Stimulated activated naive B cell treated with anti-CD40 and anti-IgM and Interleukin-4, amounts not matched to agents 10 μg/mL and 1 μg/mL and 100 μg/mL, for 72 hours (primary cell): ENCODE data around the gene SSR4.

Experiments used
- ATAC-seq, 2 donors: fragments of 150-1000 bp; cut with Tn5 transposase; replicated peaks; 2 replicates each; pipeline ENCODE4 v1.10.0; 2021; ENCODE audit warnings: moderate library complexity in 1 of 2
- DNase-seq: peaks from one replicate; pipeline ENCODE4 v3.0.0; 2021
- H3K27ac Mint-ChIP-seq: one replicate; pipeline ENCODE4 v1.8.0; 2022; ENCODE audit warnings: mild to moderate bottlenecking, mixed read lengths
- H3K27me3 Mint-ChIP-seq, 2 donors: one replicate each; pipeline ENCODE4 v1.8.0; 2022; ENCODE audit warnings: mixed read lengths in 2 of 2
- H3K36me3 Mint-ChIP-seq, 2 donors: one replicate each; pipeline ENCODE4 v1.8.0; 2022; ENCODE audit warnings: mixed read lengths in 2 of 2, mild to moderate bottlenecking in 1 of 2
- H3K4me1 Mint-ChIP-seq, 2 donors: one replicate each; pipeline ENCODE4 v1.8.0; 2022; ENCODE audit warnings: mixed read lengths in 2 of 2, mild to moderate bottlenecking in 1 of 2
- H3K4me3 Mint-ChIP-seq, 2 donors: one replicate each; pipeline ENCODE4 v1.8.0; 2022; ENCODE audit warnings: mild to moderate bottlenecking in 2 of 2, mixed read lengths in 2 of 2, moderate library complexity in 1 of 2
- H3K9me3 Mint-ChIP-seq, 2 donors: one replicate each; pipeline ENCODE4 v1.8.0; 2022; ENCODE audit warnings: mixed read lengths in 2 of 2, mild to moderate bottlenecking in 1 of 2

The SSR4 gene

GRCh38 chrX:153765138-153766079 lies 29.1 kb upstream of the SSR4 start:
- ATAC-seq (no peak), DNase-seq (no peak)
- H3K4me1 Mint-ChIP-seq: peaks cover 19 to 31% of the 10 kb centered on the region in 2 donors
- peaks cover 0 to 16% of the 10 kb centered on the region in 2 donors for H3K27me3 Mint-ChIP-seq
- H3K4me3 Mint-ChIP-seq: peak overlapping the region in 1 of 2 donors; percentile 64
- no peaks in the 10 kb centered on the region for H3K9me3 Mint-ChIP-seq
- H3K27ac Mint-ChIP-seq: no peak overlapping the region
- no peaks in the 10 kb centered on the region for H3K36me3 Mint-ChIP-seq

GRCh38 chrX:153766098-153766817 lies 28.2 kb upstream of the SSR4 start:
- no peaks in the 10 kb centered on the region for H3K36me3 Mint-ChIP-seq
- peaks cover 19 to 31% of the 10 kb centered on the region in 2 donors for H3K4me1 Mint-ChIP-seq
- peak; percentile 62 to 72 for ATAC-seq
- DNase-seq: no peak
- H3K4me3 Mint-ChIP-seq: peak overlapping the region; percentile 52 to 64
- H3K27me3 Mint-ChIP-seq: peaks cover 0 to 16% of the 10 kb centered on the region in 2 donors
- H3K9me3 Mint-ChIP-seq: no peaks in the 10 kb centered on the region
- H3K27ac Mint-ChIP-seq: peak overlapping the region; percentile 9

- H3K9me3 Mint-ChIP-seq: no peaks in the 10 kb centered on the region
These were observed 27.4 kb upstream of the SSR4 start for GRCh38 chrX:153766871-153767673.

GRCh38 chrX:153767674-153768055 lies 26.8 kb upstream of the SSR4 start:
- H3K9me3 Mint-ChIP-seq: no peaks in the 10 kb centered on the region
- DNase-seq (no peak), ATAC-seq (no peak)
- peaks cover 19 to 31% of the 10 kb centered on the region in 2 donors for H3K4me1 Mint-ChIP-seq
- H3K27me3 Mint-ChIP-seq: peaks cover 0 to 16% of the 10 kb centered on the region in 2 donors
- no peaks in the 10 kb centered on the region for H3K36me3 Mint-ChIP-seq
- no peak overlapping the region for H3K27ac Mint-ChIP-seq
- no peak overlapping the region for H3K4me3 Mint-ChIP-seq

More at GRCh38 chrX:153766871-153767673, 27.4 kb upstream of the SSR4 start:
- Mint-ChIP-seq H3K36me3 (no peaks in the 10 kb centered on the region), H3K4me3 (no peak overlapping the region), H3K4me1 (peaks cover 19 to 31% of the 10 kb centered on the region in 2 donors), H3K27ac (no peak overlapping the region), H3K27me3 (peaks cover 0 to 16% of the 10 kb centered on the region in 2 donors)
- ATAC-seq: no peak
- DNase-seq: no peak

GRCh38 chrX:153768311-153769157 lies 25.9 kb upstream of the SSR4 start:
- no peak overlapping the region for H3K27ac Mint-ChIP-seq
- H3K9me3 Mint-ChIP-seq: no peaks in the 10 kb centered on the region
- ATAC-seq (no peak), DNase-seq (no peak)
- no peaks in the 10 kb centered on the region for H3K36me3 Mint-ChIP-seq
- peaks cover 0 to 16% of the 10 kb centered on the region in 2 donors for H3K27me3 Mint-ChIP-seq
- no peak overlapping the region for H3K4me3 Mint-ChIP-seq
- H3K4me1 Mint-ChIP-seq: peaks cover 19 to 31% of the 10 kb centered on the region in 2 donors

- Mint-ChIP-seq H3K4me1 (peaks cover 14 to 23% of the 10 kb centered on the region in 2 donors), H3K9me3 (no peaks in the 10 kb centered on the region), H3K27me3 (peaks cover 0 to 10% of the 10 kb centered on the region in 2 donors), H3K4me3 (no peak overlapping the region), H3K27ac (no peak overlapping the region), H3K36me3 (no peaks in the 10 kb centered on the region)
- DNase-seq (no peak), ATAC-seq (no peak)
These were observed 25.2 kb upstream of the SSR4 start for GRCh38 chrX:153769158-153769864.

GRCh38 chrX:153769865-153770600 lies 24.4 kb upstream of the SSR4 start:
- no peaks in the 10 kb centered on the region for H3K36me3 Mint-ChIP-seq
- H3K27ac Mint-ChIP-seq: no peak overlapping the region
- peaks cover 14 to 23% of the 10 kb centered on the region in 2 donors for H3K4me1 Mint-ChIP-seq
- no peak for ATAC-seq
- no peak overlapping the region for H3K4me3 Mint-ChIP-seq
- H3K27me3 Mint-ChIP-seq: peaks cover 0 to 10% of the 10 kb centered on the region in 2 donors
- no peak for DNase-seq
- no peaks in the 10 kb centered on the region for H3K9me3 Mint-ChIP-seq

GRCh38 chrX:153770601-153771414 lies 23.7 kb upstream of the SSR4 start:
- DNase-seq: no peak
- H3K4me3 Mint-ChIP-seq: no peak overlapping the region
- H3K4me1 Mint-ChIP-seq: peaks cover 14 to 23% of the 10 kb centered on the region in 2 donors
- no peak overlapping the region for H3K27ac Mint-ChIP-seq
- ATAC-seq: no peak
- H3K9me3 Mint-ChIP-seq: no peaks in the 10 kb centered on the region
- no peaks in the 10 kb centered on the region for H3K36me3 Mint-ChIP-seq
- H3K27me3 Mint-ChIP-seq: peaks cover 0 to 10% of the 10 kb centered on the region in 2 donors

GRCh38 chrX:153771415-153772315 lies 22.8 kb upstream of the SSR4 start:
- Mint-ChIP-seq H3K27me3 (peaks cover 0 to 6% of the 10 kb centered on the region in 2 donors), H3K36me3 (no peaks in the 10 kb centered on the region), H3K4me3 (no peak overlapping the region), H3K27ac (no peak overlapping the region), H3K9me3 (no peaks in the 10 kb centered on the region), H3K4me1 (peaks cover 7 to 14% of the 10 kb centered on the region in 2 donors)
- ATAC-seq (no peak), DNase-seq (no peak)

GRCh38 chrX:153772316-153773217 lies 21.9 kb upstream of the SSR4 start:
- no peak for DNase-seq
- Mint-ChIP-seq H3K27ac (no peak overlapping the region), H3K4me1 (peaks cover 4 to 11% of the 10 kb centered on the region in 2 donors), H3K9me3 (no peaks in the 10 kb centered on the region), H3K36me3 (no peaks in the 10 kb centered on the region), H3K4me3 (no peak overlapping the region), H3K27me3 (peaks cover 0 to 6% of the 10 kb centered on the region in 2 donors)
- ATAC-seq: no peak
